Measurements from ENCODE around the gene KLHDC7A. TPM values are rescaled to one million over a fixed set of nuclear protein-coding genes. Genes with fewer than 3 reads are reported as not detected.

The KLHDC7A gene
- total RNA-seq, 1 donor from 2014 or later: under 0.01 TPM

DNA sequence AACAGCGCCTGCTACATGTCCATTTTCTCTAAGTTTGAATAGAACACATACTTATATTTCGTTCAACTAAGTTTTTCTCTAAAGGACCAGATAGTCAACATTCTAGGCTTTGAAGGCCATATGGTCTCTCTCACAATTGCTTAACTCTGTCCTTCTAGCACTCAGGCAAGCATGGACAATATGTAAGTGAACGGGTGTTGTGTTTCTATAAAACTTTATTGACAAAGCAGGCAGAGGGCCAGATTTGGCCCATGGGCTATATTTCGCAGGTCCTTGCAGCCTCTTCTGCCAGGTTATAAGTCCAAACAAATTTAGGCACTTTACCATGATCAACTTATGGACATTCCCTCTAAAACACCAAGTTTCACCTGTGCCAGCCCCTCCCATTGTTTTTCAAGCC is 21.1 kb downstream of the KLHDC7A start:
- FAIRE-seq (no peak), DNase-seq (ENCODE audit: low spot score in 2 of 2) (no peak)

- FAIRE-seq: no peak
- DNase-seq (ENCODE audit: low spot score in 2 of 2): no peak
Observed at GRCh38 chr1:18504609-18505008, 23.9 kb downstream of the KLHDC7A start.

DNA sequence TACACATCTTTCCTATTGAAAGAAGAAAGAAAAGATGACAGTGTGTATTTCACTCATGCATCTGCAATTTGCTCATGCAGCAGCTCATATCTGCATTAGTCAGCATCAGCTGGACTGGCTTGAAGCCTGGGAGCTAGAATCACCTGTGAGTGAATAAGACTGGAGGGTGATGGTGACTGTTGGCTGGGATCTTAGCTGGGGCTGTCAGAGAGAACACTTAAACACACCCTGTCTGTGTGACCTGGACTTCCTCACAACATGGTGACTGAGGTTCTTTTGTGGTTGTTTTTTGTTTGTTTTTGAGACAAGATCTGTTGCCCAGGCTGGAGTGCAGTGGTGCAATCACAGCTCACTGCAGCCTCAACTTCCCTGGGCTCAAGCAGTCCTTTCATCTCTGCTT is 24.9 kb downstream of the KLHDC7A start:
- FAIRE-seq (no peak), DNase-seq (ENCODE audit: low spot score in 2 of 2) (no peak)

GRCh38 chr1:18508084-18508483 is 27.4 kb downstream of the KLHDC7A start:
- FAIRE-seq (no peak), DNase-seq (ENCODE audit: low spot score in 2 of 2) (no peak)

- DNase-seq (ENCODE audit: low spot score in 2 of 2): no peak
- FAIRE-seq: no peak
Observed at GRCh38 chr1:18511149-18511873, 30.6 kb downstream of the KLHDC7A start.

- DNase-seq (ENCODE audit: low spot score in 2 of 2) (no peak), FAIRE-seq (no peak)
Observed at GRCh38 chr1:18511874-18512150, 31.1 kb downstream of the KLHDC7A start.

DNA sequence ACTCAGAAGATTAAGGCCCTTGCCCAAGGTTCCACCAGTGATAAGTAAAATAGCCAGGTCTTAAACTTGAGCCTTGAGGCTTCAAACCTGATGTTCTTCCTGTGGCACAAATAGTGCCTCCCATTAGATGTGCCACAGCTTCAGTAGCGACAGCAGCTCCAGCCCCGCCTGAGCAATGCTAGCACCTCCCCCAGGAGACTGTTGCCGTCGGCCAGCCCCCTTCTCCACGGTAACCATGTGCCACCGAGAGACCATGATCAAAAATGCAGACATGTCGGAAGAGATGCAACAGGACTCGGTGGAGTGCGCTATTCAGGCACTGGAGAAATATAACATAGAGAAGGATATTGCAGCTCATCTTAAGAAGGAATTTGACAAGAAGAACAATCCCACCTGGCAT is 32.2 kb downstream of the KLHDC7A start:
- FAIRE-seq (no peak), DNase-seq (ENCODE audit: low spot score in 2 of 2) (no peak)

- no peak for FAIRE-seq
Observed at GRCh38 chr1:18513995-18514394, 33.3 kb downstream of the KLHDC7A start.

DNA sequence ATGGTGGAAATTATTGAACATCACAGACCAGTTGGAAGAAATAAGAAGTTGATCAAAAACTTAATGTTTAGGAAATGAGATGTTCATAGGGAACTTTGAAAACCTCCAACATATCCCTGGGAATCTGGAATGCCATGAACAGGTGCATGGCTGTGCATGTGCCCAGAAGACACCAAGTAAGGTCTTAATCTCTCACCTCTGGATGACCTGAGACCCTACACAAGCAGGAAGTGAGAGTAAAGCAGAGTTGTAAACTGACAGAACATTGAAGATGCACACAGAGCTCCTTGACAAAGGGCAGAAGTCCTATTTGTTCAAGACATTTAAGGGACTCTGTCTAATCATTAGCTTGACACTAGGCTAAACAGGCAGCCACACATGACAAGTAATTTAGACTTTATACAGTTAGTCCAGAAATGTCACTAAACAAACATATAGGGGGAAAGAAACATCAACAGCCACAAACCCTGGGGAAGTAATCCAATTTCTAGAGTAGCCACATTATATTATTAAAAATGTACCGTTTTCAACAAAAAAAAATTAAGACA is 34.5 kb downstream of the KLHDC7A start:
- FAIRE-seq (no peak), DNase-seq (ENCODE audit: low spot score in 2 of 2) (no peak)

More at GRCh38 chr1:18513995-18514394, 33.3 kb downstream of the KLHDC7A start:
- no peak for DNase-seq (ENCODE audit: low spot score in 2 of 2)

- FAIRE-seq (no peak), DNase-seq (ENCODE audit: low spot score in 2 of 2) (no peak)
Observed at GRCh38 chr1:18516473-18516872, 35.7 kb downstream of the KLHDC7A start.

DNA sequence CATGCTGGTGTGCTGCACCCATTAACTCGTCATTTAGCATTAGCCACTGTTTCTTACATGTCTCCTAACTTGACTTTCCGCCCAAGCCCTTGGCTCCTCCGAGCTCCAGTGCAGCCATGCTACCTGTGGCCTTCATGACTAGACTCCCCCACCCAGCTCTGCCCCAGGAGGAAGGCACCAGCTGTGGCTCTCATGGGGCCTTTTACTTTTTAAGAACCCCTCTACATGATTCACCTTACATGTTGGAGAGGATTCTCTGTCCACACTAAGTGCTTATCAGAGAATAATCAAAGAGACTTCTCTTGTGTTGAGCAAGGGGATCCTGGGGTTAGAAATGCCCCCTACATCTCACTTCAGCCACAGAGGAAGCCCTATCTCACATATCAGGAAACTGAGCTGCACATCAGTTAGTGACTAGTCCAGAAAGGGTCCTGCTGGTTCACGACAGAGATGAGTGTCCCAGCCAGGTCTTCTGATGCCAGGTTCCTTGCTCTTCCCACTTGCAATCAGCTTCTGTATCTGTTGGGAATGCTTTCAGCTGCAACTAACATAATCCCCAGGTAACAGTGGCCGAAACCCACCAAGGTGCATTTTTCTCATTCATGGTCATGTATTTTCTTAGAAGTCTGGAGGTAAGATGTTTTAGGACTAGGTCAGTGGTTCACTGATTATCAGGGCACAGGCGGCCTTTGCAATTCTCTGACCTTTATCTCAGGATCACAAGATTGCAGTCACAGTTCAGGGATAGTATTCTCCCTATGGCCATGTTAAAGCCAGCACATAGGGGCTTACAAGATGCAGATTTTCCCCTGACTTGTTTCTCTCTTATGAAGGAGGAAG is 45.9 kb downstream of the KLHDC7A start:
- FAIRE-seq: no peak

DNA sequence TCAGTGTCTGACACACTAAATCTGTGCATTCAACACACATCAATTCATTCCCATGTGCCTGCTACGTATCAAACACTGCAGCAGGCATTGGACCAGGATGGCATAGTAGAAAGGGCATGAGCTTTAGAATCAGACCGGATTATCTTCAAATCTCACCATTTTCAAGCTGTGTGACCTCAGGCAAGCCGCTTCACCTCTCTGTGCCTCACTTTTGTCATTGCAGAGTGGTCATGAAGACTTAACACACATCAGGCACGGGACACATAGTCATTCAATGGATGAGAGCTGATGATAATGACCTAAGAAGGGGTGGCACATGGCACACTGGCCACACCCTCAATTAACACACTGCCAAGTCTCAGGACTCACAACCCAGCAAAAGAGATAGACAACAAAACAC is 46.8 kb downstream of the KLHDC7A start:
- no peak for FAIRE-seq
- no peak for DNase-seq (ENCODE audit: low spot score in 2 of 2)

More for the DNA sequence above, 45.9 kb downstream of the KLHDC7A start:
- DNase-seq (ENCODE audit: low spot score in 2 of 2): no peak

- DNase-seq (ENCODE audit: low spot score in 2 of 2) (no peak), FAIRE-seq (no peak)
Observed at GRCh38 chr1:18527921-18528320, 47.2 kb downstream of the KLHDC7A start.

DNA sequence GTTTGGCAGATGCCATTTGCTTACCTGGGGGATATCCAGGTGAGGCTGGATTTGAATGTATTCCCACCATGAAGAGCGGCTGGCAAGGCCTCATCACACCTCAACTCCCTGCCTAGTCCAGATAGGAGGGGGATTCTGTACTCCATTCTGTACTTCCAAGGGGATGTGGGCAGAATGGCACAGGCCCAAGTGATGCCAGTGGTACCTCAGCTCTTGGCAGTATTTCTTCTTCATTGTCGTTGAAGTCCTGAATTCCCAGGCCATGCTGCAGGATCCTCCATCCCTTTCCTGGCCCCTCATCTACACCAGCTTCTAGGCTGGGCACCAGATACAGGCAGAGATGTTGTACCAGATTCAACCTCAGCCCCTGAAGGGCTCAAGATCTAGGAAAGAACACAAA is 47.9 kb downstream of the KLHDC7A start:
- FAIRE-seq: no peak
- no peak for DNase-seq (ENCODE audit: low spot score in 2 of 2)

GRCh38 chr1:18529714-18530113 is 49.0 kb downstream of the KLHDC7A start:
- DNase-seq (ENCODE audit: low spot score in 2 of 2) (no peak), FAIRE-seq (no peak)

- DNase-seq (ENCODE audit: low spot score in 2 of 2): no peak
- no peak for FAIRE-seq
Observed at GRCh38 chr1:18530587-18531502, 50.1 kb downstream of the KLHDC7A start.

DNA sequence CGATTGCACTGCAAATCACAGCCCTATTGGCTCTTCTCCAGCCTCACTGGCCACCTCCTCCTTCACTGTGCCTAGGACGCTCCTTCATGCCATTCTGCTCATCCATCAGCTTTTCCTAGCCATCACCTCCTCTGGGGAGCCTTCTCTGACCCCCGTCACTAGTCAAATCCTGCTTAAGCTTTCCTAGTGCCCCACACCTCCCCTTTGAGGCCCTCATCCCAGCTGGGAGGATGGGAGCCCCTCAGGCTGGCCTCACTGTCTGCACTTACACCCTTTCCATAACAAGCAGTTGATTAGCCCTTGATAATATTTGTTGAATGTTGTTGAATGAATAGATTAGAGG is 50.7 kb downstream of the KLHDC7A start:
- DNase-seq (ENCODE audit: low spot score in 2 of 2): no peak
- FAIRE-seq: no peak

DNA sequence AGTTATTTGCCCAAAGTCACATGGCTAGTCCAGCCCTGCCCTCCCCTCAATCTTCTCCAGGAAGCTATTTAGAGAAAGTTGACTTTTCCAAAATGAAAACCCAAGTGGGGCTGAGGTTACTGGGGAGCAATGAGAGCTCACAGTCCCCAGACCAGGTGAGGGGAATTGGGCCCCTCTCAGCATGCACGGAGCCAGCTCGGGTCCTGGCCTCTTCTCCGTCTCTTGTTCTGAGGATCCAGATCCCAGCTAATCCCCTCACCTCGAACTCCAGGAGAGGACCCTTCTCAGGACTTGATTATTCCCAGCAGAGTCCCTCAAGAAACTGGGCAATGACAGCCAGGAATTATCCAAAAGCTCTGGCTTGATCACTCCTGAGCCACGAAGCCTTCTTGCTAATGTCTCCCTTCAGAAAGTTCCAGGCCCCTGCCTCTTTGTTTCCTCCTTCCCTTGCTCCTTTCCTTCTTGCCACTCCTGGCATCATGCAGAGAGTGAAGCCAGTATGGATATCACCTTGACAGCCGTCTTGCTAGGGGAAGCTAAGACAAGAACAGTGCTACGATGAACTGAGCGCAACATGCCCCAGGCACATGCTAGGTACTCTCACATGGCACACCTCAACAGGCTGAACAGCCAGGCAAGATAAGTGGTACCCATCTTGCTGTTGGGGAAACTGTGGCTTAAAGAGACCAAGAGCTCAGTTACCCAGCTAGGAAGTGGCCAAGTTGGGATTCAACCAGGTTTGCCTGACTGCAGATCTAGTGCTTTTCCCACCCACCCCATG is 51.9 kb downstream of the KLHDC7A start:
- FAIRE-seq (no peak), DNase-seq (ENCODE audit: low spot score in 2 of 2) (no peak)

DNA sequence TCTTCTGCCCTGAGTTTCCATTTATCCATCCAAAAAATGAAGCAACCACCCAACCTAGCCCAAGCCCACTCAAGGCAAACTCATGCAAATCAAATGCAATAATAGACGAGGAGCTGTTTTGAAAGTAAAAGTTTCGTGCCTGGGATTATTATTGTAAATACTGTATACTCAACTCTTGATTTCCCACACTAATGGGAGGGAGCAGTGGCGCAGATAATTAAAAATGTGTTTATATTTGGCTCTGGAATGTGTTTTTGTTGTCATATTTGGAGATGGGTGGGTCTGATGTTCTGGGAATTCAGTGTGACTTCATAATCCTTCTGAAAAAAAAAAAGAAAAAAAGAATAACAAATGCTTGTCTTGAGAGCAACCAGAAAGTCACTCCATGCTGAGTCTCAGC is 52.5 kb downstream of the KLHDC7A start:
- FAIRE-seq (no peak), DNase-seq (ENCODE audit: low spot score in 2 of 2) (no peak)

DNA sequence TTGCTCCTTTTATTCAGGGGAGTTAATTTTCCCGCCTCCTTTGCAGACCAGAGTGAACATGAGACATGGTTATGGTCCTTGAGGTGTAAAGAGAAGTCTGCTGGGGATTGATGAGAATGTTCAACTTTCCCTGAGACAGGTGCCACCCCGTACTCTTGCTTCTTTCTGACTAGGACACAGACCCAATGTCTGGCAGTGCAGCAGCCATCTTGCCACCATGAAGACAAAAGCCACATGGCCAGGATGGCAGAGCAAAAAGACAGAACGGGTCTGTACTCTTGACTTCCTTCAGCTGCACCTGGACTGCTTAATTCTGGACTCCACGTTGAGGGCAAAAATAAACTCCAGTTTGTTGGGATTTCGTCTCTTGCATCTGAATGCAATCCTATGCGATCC is 54.1 kb downstream of the KLHDC7A start:
- no peak for FAIRE-seq

More for the DNA sequence above, 54.1 kb downstream of the KLHDC7A start:
- no peak for DNase-seq (ENCODE audit: low spot score in 2 of 2)
